ENCODE measurements around the gene RAB26. TPM values are rescaled to one million over a fixed set of nuclear protein-coding genes. Genes with fewer than 3 reads are reported as not detected.
"Not testable (repeated sequence)": the region's sequence is repeated elsewhere in the genome, so short reads cannot be mapped to it uniquely, and the experiment has no call there.

Gene RAB26
- total and polyA plus RNA-seq, 2 experiments from 2014 or later = 4.1 to 8.7 TPM

GRCh38 chr16:2102471-2102870, 46.0 kb upstream of the RAB26 start (continued):
- TF ChIP-seq CTCF (conservative IDR thresholded peaks at IDR 0.05; ENCODE audit: low read depth in 2 of 2) (no peak), EZH2 (IDR thresholded peaks at IDR 0.05; ENCODE audit: low read depth, unreplicated experiment) (no peak), STAT1 (IDR thresholded peaks at IDR 0.05; ENCODE audit: unreplicated experiment) (no peak), EZH2phosphoT487 (IDR thresholded peaks at IDR 0.05; ENCODE audit: unreplicated experiment) (no peak), JUNB (IDR thresholded peaks at IDR 0.05; ENCODE audit: unreplicated experiment) (no peak), CREB1 (CRISPR knock-in tag; IDR thresholded peaks at IDR 0.05; ENCODE audit: low read depth) (no peak), NANOG (IDR thresholded peaks at IDR 0.05; ENCODE audit: borderline replicate concordance) (no peak)
- TF ChIP-seq, protein P1, sequence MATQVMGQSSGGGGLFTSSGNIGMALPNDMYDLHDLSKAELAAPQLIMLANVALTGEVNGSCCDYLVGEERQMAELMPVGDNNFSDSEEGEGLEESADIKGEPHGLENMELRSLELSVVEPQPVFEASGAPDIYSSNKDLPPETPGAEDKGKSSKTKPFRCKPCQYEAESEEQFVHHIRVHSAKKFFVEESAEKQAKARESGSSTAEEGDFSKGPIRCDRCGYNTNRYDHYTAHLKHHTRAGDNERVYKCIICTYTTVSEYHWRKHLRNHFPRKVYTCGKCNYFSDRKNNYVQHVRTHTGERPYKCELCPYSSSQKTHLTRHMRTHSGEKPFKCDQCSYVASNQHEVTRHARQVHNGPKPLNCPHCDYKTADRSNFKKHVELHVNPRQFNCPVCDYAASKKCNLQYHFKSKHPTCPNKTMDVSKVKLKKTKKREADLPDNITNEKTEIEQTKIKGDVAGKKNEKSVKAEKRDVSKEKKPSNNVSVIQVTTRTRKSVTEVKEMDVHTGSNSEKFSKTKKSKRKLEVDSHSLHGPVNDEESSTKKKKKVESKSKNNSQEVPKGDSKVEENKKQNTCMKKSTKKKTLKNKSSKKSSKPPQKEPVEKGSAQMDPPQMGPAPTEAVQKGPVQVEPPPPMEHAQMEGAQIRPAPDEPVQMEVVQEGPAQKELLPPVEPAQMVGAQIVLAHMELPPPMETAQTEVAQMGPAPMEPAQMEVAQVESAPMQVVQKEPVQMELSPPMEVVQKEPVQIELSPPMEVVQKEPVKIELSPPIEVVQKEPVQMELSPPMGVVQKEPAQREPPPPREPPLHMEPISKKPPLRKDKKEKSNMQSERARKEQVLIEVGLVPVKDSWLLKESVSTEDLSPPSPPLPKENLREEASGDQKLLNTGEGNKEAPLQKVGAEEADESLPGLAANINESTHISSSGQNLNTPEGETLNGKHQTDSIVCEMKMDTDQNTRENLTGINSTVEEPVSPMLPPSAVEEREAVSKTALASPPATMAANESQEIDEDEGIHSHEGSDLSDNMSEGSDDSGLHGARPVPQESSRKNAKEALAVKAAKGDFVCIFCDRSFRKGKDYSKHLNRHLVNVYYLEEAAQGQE (IDR thresholded peaks at IDR 0.05; ENCODE audit: unreplicated experiment) = no peak

GRCh38 chr16:2104464-2104863, 44.0 kb upstream of the RAB26 start:
- not testable (repeated sequence) for DNase-seq (ENCODE audit: low spot score); H3K27ac ChIP-seq (ENCODE audit: low read depth); H3K4me3 Mint-ChIP-seq; H3K36me3 ChIP-seq (ENCODE audit: insufficient read depth); H3K79me2 ChIP-seq (replicated peaks; ENCODE audit: insufficient read depth); H3K4me3 ChIP-seq; ATAC-seq; H3K4me1 Mint-ChIP-seq; H2AFZ ChIP-seq; H4K20me1 ChIP-seq (replicated peaks; ENCODE audit: insufficient read depth); H3K9me3 Mint-ChIP-seq; H3K4me1 ChIP-seq (ENCODE audit: insufficient read depth); H3K9me2 ChIP-seq (ENCODE audit: insufficient read depth); H3K27me3 ChIP-seq (ENCODE audit: insufficient read depth); H3K27me3 Mint-ChIP-seq (ENCODE audit: insufficient read depth, low read depth, poor library complexity); H3F3A ChIP-seq (replicated peaks; ENCODE audit: low read depth); H3K4me2 ChIP-seq; H3K27ac Mint-ChIP-seq
- H3K36me3 Mint-ChIP-seq (ENCODE audit: low read depth) = peaks cover 14% of the 10 kb centered on the region

GRCh38 chr16:2105291-2105690, 43.1 kb upstream of the RAB26 start:
- H3K9me3 Mint-ChIP-seq; H3F3A ChIP-seq (replicated peaks; ENCODE audit: low read depth); H3K9me2 ChIP-seq (ENCODE audit: insufficient read depth); H3K27ac Mint-ChIP-seq; ATAC-seq; H4K20me1 ChIP-seq (replicated peaks; ENCODE audit: insufficient read depth); H2AFZ ChIP-seq; H3K4me3 ChIP-seq; H3K79me2 ChIP-seq (replicated peaks; ENCODE audit: insufficient read depth); H3K27me3 ChIP-seq (ENCODE audit: insufficient read depth); H3K36me3 ChIP-seq (ENCODE audit: insufficient read depth); H3K27ac ChIP-seq (ENCODE audit: low read depth); H3K4me1 ChIP-seq (ENCODE audit: insufficient read depth); H3K4me2 ChIP-seq; H3K4me1 Mint-ChIP-seq; H3K27me3 Mint-ChIP-seq (ENCODE audit: insufficient read depth, low read depth, poor library complexity); H3K4me3 Mint-ChIP-seq; DNase-seq (ENCODE audit: low spot score): not testable (repeated sequence)
- peaks cover 17% of the 10 kb centered on the region for H3K36me3 Mint-ChIP-seq (ENCODE audit: low read depth)

DNA sequence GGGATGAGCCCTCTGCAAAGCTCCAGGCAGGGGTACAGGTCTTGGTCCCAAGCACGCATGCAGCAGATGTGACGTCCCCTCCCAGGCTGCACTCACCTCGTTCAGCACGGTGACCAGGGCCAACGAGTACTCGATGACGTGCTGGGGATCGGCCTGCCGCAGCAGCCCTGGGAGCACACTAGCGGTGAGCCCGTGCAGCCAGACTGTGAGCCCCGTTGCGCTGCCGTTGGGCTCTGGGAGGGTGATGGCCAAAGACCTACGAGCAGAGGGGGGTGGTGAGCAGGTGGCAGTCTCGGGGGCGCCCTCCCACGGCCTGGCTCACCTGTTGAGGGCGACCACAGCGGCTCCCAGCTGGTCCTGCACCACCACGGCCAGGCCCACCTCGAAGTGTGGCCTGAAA, 42.7 kb upstream of the RAB26 start:
- not testable (repeated sequence) for H2AFZ ChIP-seq; H3K4me3 ChIP-seq; ATAC-seq; H3K9me2 ChIP-seq (ENCODE audit: insufficient read depth); H4K20me1 ChIP-seq (replicated peaks; ENCODE audit: insufficient read depth); H3K4me1 ChIP-seq (ENCODE audit: insufficient read depth); H3K27me3 Mint-ChIP-seq (ENCODE audit: insufficient read depth, low read depth, poor library complexity); H3F3A ChIP-seq (replicated peaks; ENCODE audit: low read depth); H3K27me3 ChIP-seq (ENCODE audit: insufficient read depth); H3K4me1 Mint-ChIP-seq; H3K36me3 ChIP-seq (ENCODE audit: insufficient read depth); H3K27ac ChIP-seq (ENCODE audit: low read depth); H3K27ac Mint-ChIP-seq; H3K79me2 ChIP-seq (replicated peaks; ENCODE audit: insufficient read depth); H3K4me3 Mint-ChIP-seq; H3K9me3 Mint-ChIP-seq; DNase-seq (ENCODE audit: low spot score); H3K4me2 ChIP-seq
- H3K36me3 Mint-ChIP-seq (ENCODE audit: low read depth) = peaks cover 18% of the 10 kb centered on the region

- H2AFZ ChIP-seq; H3K4me2 ChIP-seq; H3K27me3 Mint-ChIP-seq (ENCODE audit: insufficient read depth, low read depth, poor library complexity); H3K4me3 ChIP-seq; ATAC-seq; H3K4me1 Mint-ChIP-seq; H3K36me3 ChIP-seq (ENCODE audit: insufficient read depth); H3K27ac Mint-ChIP-seq; H3K27ac ChIP-seq (ENCODE audit: low read depth); H3F3A ChIP-seq (replicated peaks; ENCODE audit: low read depth); DNase-seq (ENCODE audit: low spot score); H3K27me3 ChIP-seq (ENCODE audit: insufficient read depth); H3K4me1 ChIP-seq (ENCODE audit: insufficient read depth); H3K9me2 ChIP-seq (ENCODE audit: insufficient read depth); H3K4me3 Mint-ChIP-seq; H4K20me1 ChIP-seq (replicated peaks; ENCODE audit: insufficient read depth); H3K79me2 ChIP-seq (replicated peaks; ENCODE audit: insufficient read depth); H3K9me3 Mint-ChIP-seq: not testable (repeated sequence)
- peaks cover 15% of the 10 kb centered on the region for H3K36me3 Mint-ChIP-seq (ENCODE audit: low read depth)
Observed at GRCh38 chr16:2106211-2106610, 42.2 kb upstream of the RAB26 start.

Data from GM23338 (cell line).